Measurements from ENCODE around the gene LCE4A.

LCE4A gene

DNA sequence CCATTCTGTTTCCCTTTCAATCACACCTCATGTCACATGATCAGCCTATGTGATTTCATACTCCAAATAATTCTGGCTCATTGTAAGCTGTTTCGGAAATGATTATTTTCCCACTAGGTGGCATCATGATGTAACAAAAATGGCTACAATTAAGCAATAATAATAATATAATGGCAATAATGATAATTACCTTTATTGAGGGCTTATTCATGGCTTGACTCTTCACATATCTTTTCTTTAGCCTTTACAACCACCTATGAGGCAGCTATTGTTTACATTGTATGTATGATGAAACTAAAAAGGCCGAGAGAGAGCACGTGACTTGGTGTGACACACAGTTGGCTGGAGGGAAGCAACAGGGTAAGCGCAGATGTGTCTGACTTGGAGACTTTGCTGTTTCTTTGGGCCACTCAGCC lies 37.3 kb downstream of the LCE4A start:
- in situ Hi-C loops (cut with MboI; ENCODE audit: low sequenced_read_pairs): no loop called here

DNA sequence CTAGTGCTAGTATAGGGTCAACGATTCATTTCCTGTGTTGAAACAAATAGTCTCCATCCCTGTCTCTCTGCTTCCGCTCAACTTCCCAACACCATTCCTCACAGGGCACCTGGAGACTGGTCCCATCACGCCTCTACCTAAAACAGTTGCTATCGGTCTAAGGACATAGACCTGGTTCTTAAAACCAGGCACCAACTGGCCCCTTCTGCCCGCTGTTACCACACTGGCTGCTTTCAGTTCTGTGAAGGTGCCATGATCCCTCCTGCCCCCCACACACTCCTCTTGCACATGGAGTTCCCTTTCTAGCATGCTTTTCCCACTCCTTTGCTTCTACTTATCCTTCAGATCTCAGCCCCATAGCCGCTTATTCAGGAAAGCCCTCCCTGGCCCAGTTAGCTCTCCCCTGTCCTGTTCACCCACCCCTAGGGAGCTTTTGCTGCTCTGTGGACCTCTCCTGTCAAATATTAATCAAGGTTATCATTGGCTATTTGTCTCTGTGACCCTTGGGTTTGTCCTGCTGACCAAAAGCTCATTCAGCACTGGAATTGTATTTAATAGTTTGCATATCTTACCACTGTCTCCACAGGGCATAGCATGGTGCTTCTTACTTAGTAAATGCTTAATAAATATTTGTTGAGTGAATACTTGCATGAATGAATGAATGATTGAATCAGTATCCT lies 37.9 kb downstream of the LCE4A start:
- in situ Hi-C loops (cut with MboI; ENCODE audit: low sequenced_read_pairs): no loop called here

DNA sequence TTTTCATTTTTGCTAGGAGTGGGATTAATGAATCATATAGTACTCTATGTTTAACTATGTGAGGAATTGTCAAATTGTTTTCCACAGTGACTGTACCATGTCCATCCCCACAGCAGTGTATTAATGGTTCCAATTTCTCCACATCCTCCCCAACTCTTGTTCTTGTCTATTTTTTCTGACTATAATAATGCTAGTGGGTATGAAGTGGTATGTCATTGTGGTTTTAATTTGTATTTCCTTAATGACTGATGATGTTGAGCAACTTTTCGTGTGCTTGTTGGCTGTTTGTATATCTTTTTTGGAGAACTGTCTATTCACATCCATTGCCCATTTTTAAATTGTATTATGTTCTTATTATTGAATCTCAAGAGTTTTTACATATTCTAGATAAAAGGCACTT lies 39.9 kb downstream of the LCE4A start:
- in situ Hi-C loops (cut with MboI; ENCODE audit: low sequenced_read_pairs): no loop called here

DNA sequence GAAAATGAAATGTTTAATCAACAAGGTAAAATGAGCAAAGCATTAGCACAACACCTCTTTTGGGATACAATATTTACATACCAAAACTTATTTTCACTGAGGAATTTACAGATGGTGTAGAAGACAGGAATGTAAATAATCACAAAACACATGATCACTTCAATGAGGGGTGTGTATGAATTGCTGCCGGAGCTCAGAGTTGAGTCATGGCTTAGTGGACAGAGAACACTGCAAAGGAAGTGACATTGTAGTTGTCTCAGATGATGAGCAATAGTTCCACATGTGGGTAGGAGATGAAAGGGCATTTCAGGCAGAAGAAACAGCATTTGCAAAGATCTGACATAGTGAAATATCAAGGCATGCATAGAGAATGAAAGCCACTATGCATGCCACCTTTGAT lies 44.3 kb downstream of the LCE4A start:
- in situ Hi-C loops (cut with MboI; ENCODE audit: low sequenced_read_pairs): no loop called here

DNA sequence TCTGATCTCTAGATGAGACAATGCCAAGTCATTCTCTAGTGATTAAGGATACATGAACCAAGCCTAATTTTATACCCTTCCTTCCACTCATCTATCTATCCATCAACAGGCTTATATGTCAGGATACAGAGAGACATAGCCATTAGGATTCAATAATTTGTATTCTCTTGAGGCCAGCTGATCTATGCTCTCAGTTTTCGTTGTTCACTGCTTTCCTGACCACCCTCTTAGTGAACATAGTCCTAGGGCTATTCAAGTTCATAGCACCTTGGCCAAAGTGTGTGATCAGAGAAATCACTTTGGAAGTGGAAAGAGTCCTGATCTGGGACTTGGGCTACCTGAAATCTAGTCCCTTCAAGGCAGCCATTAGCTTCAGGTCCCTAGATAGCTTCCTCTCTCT lies 45.6 kb downstream of the LCE4A start:
- in situ Hi-C loops (cut with MboI; ENCODE audit: low sequenced_read_pairs): no loop called here

GRCh38 chr1:152756872-152757271 lies 48.9 kb downstream of the LCE4A start:
- in situ Hi-C loops (cut with MboI; ENCODE audit: low sequenced_read_pairs): no loop called here

DNA sequence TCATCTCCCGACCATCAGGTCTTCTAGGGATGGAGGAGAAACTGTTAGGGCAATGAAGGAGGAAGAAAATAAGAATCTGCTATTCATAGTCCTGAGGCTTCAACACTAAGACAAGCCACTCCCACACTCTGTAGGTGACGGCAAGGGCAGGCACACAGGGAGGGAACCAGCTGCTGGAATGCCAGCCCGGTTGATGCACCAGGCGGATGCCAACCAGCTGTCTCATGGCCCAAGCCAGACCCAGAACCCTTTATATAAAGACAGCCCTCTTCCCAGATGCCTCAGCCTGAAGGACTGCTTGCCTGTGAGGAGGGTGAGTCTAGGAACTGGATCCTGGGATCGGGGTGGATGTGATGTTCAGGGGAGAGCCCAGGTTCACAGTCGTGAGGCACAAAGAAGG lies 49.8 kb downstream of the LCE4A start, which contains the start of gene KPRP:
KPRP (plus strand) TSS at position 279 of the 400 bp plus-strand sequence. CDS start 1,564 bp downstream, outside the sequence.
- in situ Hi-C loops (cut with MboI; ENCODE audit: low sequenced_read_pairs): no loop called here

DNA sequence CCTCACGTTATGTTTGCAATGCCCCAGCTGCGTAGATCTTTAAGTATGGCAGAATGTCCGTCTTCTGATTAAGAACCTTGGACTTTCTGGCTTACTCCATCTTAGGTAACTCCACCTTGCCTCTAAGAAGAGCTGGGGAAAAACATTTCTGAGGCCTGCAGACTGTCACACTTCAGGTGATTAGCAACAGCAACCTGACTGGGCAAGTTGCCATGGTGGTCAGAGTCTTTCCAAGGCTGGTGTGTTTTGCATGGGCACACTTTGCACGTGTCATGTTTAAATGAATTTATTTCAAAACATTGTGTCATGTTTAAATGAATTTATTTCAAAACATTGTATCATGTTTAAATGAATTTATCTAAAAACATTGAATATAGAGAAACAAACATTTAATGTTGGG lies 50.7 kb downstream of the LCE4A start:
- in situ Hi-C loops (cut with MboI; ENCODE audit: low sequenced_read_pairs): no loop called here
